NCI-H524 (cell line): ENCODE results near the gene TREML1.
"Not testable (repeated sequence)": the region's sequence is repeated elsewhere in the genome, so short reads cannot be mapped to it uniquely, and the experiment has no call there.

ENCODE experiments used
- DNase-seq, 2 experiments: peaks; one replicate each; lab custom pipeline; 2025; lab: John Stamatoyannopoulos, UW

Gene TREML1

DNA sequence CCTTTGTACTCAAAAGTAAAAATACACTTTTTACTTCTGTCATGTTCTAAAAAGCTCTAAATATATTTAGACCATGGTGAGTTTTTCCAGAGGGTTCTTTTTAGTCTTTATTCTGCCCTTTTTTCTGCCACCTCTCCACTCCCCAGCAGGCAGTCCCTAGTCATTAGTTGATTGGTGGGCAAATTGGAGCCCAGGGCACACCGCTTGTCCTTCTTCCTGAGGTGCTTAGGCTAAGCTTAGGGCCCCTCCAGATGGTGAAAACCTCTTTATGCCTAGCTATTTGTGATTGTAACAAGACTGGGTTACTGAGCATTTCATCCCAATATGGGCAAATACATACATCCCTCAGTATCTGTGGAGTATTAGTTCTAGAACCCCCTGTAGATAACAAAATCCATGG lies 6.2 kb downstream of the TREML1 start:
- DNase-seq: peak in 1 of 2 experiments; percentile 44

DNA sequence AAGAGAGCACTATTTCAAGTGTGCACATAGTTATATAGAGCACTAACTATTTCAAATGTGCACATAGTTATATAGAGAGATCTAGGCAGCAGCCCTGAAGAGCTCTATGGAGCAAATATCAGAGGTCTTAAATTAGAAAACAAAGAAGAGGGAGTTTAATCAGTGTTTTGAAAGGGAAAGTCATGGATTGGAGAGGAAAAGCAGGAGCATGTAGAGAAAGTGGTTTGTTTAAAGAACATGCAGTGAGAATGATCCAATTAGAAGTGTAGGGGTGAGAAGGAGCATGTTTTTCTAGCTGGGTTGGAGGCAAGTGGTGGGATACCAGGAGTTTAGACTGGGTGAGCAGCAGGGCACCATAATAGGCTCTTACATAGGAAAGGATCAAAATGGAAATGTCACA lies 17.2 kb downstream of the TREML1 start:
- no peak for DNase-seq

DNA sequence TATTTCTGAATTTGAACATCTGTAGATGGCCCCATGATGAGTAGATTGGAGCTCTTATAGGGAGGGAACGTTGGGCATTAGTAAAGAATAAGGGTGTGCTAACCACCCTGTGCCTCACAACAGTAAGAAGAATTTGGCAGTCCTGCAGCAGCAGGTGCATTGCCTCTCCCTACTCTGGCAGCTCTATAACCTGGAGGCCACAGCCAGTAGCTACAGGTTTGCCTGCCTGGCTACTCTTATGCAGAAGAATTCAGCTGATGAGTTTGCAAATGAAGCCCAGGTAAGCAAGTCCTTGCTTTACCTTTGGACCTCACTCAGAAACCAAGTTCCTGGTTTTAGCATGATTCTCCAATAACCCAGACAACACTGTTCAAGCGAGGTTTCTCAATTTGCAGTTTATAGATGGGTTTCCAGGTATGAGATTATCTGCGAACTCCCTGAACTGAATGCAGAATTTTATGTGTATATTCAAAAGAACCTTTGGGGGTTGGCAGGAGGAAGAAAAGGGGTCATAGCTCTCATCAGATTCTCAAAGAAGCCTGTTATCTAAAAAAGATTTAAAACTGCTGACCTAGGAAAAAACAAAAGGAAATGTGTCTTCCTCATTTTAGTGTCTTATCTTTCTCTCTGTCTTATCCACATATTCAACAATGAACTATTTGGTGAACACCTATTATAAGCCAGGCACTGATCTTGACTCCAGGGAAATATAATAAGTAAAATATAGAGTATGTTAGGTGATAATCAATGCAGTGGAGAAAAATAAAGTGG lies 18.9 kb downstream of the TREML1 start:
- no peak for DNase-seq

DNA sequence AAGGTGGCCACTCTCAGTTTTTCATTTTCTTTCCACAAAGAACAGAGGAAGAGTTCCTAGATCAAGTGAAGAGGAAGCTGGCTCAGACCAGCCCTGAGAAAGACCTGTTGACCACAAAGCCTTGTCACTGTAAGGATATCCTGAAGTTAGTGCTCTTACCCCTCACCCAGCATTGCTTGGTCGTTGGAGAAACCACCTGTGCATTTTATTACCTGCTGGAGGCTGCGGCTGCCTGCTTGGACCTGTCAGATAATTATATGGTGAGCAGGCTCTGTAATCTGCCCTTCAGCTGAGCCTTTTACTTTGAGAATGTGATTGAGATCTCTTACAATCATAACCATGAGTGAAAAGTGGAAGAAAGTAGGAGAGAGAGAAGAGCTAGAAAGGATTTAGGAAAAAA lies 21.9 kb downstream of the TREML1 start:
- no peak for DNase-seq

DNA sequence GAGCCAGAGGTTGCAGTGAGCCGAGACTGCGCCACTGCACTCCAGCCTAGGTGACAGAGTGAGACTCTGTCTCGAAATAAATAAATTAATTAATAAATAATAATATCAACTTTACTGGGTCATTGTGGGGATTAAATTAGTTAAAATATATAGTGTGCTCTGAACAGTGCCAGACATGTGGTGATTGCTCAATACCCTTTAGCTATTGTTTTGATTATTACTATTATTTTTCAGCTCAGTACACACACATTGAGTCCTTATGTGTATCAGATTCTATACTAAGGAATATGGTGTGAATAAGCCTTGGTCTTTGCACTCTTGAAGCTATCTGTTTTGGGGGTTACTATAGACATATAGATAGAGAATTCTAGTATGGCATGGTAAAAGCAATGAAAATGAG lies 28.9 kb downstream of the TREML1 start:
- no peak for DNase-seq

DNA sequence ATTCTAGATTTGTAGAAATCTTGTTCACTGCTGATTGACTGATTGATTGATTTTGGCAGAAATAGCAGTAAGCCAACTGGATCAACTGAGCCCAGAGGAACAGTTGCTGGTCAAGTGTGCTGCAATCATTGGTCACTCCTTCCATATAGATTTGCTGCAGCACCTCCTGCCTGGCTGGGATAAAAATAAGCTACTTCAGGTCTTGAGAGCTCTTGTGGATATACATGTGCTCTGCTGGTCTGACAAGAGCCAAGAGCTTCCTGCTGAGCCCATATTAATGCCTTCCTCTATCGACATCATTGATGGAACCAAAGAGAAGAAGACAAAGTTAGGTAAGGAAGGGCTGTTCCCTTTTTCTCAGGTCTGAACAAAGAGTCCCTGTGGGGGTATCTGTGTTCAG lies 31.2 kb downstream of the TREML1 start:
- peak in 1 of 2 experiments; percentile 10 for DNase-seq

DNA sequence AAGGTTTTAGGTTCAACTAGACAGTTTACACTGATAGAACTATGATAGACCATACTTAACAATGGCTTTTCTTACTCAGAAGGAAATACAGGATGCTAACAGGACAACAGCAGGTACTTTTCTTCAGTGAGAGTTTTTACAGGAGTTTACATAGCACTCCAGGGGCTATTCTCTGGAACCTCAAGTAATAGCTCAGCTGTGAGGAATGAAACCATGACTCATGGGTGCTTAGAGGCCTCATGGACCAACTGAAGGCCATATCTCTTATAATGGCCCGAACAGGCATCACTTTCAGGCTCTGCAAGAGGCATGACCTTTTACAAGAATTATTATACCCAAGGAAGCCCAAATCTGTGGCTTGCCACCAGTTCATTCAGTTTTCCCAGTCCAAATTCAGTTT lies 31.8 kb downstream of the TREML1 start:
- no peak for DNase-seq

DNA sequence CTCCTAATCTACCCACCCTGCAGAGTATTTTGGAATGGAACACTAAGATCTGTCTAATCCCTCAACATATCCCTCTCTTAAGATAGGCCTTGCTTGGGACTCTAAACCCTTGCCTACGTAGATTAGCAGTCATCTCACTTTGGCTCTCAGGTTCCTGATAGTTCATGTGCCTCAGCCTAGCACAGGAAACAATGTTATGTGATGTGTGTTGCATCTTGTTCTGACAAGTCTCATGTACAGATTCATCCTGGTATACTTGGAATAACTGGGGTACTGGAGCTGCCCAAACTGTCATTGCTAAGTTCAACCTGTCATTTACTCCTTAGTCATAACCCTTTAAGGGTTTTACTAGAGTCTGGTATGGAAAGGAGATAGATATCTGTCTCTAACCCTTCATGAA lies 34.1 kb downstream of the TREML1 start:
- DNase-seq: no peak

DNA sequence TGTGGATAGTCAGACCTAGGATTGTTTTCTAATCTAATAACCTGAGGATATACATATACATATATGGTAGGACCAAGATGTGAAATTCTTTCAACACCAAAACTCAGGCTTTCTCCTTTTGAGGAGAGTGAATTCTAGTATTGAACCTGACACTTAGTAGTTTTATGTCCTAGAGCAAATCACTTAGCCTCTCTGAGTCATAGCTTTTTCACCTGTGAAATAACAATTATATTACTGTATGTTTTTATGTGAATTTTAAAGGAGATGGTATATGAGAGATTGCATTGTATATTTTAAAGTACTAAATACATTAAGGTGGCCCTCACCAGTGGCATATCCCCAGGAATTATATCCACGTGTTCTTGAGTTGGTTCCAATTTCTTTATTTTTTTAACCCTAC lies 34.6 kb downstream of the TREML1 start:
- DNase-seq: no peak

DNA sequence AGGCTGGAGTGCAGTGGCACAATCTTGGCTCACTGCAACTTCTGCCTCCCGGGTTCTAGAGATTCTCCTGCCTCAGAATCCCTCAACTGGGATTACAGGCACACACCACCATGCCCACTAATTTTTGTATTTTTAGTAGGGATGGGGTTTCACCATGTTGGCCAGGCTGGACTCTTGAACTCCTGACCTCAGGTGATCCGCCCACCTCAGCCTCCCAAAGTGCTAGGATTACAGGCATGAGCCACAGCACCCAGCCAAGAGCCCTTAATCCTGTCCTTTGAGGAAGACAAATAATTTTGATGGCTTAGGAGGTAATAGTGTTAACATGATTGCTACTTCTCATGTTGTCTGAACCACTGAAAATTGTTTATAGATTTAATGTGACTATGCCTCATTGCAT lies 39.1 kb downstream of the TREML1 start:
- DNase-seq: not testable (repeated sequence)

DNA sequence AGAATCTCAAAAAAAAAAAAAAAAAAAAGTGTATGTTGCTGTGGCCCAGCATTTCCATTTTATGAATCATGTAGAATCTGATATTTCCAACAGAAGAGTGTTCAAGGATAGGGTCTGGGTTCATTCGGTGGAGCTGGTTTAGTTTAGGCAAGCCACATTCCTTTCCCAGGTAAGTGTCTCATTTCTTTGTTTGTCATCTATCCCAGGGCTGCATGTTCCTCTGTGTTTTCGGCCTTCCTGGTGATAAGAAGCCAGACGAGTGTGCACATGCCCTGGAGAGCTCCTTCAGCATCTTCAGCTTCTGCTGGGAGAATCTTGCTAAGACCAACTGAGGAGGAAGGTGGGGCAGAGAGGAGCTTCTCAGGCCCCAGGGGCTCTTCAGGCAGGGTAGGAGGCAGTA lies 43.1 kb downstream of the TREML1 start:
- no peak for DNase-seq

DNA sequence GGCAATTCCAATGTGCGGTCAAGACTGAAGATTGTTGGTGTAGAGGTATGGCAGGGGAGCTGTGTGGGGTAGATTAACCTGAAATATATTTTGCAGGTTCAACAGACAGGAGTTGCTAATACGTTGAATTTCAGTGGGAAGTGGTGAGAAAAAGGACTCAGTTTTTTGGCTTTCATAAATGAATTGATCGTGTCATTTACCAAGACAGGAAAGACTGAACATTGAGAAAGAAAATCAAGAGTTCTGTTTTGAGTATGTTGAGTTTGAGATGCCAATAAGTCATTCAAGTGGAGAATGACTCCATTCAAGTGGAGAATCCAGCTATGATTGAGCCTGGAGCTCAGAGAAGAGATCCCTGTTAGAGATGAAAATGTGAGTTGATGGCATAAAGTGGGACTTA lies 50.3 kb downstream of the TREML1 start:
- DNase-seq: no peak

DNA sequence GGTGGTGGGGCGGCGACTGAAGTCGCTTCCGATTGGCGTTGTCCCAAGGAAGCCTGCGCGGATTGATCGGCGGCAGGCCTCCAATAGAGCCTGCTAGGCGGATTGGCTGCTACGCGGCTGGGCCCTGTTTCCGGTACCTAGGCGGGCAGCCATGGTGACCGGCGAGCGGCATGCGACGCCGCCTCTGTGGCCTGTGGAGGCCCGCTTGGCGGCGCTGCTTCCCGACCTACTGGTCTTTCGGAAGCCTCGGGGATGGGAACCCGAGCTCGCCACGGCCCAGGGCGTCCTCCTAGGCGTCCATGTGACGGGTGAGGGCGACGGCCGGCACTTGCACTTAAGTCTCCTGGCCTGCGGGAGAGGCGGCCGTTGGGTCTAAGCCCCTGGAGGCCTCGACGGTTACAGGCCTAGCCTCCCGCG lies 53.3 kb downstream of the TREML1 start:
- DNase-seq: no peak
